ENCODE data around the gene EFCAB3.

The EFCAB3 gene

DNA sequence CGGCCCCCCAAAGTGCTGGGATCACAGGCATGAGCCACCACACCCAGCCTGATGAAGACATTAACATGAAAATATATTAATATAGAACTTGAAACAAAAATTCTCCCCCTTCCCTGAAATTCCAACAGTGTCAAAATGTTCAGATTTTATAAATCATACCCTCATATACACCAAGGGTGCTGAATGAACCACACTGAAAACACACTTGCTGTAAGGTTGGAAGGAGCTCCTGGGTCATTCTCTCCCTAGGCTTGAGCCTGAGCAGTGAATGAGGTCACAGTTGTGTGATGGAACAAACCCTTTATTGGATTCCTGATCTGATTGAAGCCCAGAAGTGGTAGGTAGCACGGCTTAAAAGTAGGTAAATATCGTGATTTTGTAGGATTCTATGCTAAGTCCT is at the start of gene EFCAB3:
TSS of gene EFCAB3 (plus strand) at position 301 of the 400 bp plus-strand sequence. CDS start 2,427 bp downstream, outside the sequence.
- TF ChIP-seq, protein P1, sequence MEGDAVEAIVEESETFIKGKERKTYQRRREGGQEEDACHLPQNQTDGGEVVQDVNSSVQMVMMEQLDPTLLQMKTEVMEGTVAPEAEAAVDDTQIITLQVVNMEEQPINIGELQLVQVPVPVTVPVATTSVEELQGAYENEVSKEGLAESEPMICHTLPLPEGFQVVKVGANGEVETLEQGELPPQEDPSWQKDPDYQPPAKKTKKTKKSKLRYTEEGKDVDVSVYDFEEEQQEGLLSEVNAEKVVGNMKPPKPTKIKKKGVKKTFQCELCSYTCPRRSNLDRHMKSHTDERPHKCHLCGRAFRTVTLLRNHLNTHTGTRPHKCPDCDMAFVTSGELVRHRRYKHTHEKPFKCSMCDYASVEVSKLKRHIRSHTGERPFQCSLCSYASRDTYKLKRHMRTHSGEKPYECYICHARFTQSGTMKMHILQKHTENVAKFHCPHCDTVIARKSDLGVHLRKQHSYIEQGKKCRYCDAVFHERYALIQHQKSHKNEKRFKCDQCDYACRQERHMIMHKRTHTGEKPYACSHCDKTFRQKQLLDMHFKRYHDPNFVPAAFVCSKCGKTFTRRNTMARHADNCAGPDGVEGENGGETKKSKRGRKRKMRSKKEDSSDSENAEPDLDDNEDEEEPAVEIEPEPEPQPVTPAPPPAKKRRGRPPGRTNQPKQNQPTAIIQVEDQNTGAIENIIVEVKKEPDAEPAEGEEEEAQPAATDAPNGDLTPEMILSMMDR (IDR thresholded peaks at IDR 0.05), result no peak
- no peak for TF ChIP-seq ZFX (IDR thresholded peaks at IDR 0.05; ENCODE audit: borderline replicate concordance)
- no peak within 1 kb of the TSS for H3K27ac ChIP-seq

DNA sequence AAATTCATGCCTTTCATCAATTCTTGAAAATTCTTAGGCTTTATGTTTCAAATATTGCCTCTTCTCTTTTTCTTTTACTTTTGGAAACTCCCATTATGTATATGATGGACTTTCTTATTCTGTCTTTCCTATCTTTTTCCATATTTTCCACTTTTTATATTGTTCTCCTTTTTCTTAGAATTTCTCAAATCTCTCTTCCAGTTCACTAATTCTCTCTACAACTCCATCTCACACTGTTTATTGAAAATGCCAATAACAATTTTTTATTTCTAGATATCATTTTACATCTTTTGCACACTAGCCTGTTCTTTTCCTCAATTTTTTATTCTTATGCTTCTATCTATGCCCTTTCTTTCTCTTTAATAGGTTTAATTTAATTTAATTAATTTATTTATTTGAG is 43.8 kb upstream of the EFCAB3 start:
- no peak for TF ChIP-seq ZFX (IDR thresholded peaks at IDR 0.05; ENCODE audit: borderline replicate concordance)
- TF ChIP-seq, protein P1 (IDR thresholded peaks at IDR 0.05), result no peak
- no peak overlapping the region for H3K27ac ChIP-seq

DNA sequence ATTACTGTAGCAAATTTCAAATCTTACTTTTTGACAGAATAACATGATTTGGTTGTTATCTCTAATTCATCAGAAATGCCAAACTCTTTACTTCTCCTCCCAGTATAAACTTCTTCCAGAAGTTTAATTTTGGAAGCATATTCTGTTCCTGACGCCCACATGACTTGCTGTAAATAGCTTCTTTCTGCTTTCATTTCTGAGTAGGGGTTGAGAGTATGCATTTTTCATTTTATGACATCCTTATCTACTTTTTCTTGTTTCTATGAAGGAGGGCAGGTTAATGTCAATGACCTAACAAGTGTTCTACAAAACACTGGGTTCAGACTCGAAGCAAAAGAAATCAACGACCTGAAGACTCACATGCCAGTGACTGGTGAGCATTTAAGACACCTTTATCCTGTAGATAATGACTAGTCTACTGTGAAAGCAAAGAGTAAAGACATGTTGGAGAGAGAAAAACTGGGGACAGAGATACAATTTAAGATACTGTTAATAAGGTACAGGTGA is 36.5 kb upstream of the EFCAB3 start:
- H3K27ac ChIP-seq, result no peak overlapping the region
- no peak for TF ChIP-seq ZFX (IDR thresholded peaks at IDR 0.05; ENCODE audit: borderline replicate concordance)
- TF ChIP-seq, protein P1 (IDR thresholded peaks at IDR 0.05), result no peak

- H3K27ac ChIP-seq, result no peak overlapping the region
- no peak for TF ChIP-seq ZFX (IDR thresholded peaks at IDR 0.05; ENCODE audit: borderline replicate concordance)
- TF ChIP-seq, protein P1 (IDR thresholded peaks at IDR 0.05), result no peak
Observed at GRCh38 chr17:62351176-62351575, 29.2 kb upstream of the EFCAB3 start.

DNA sequence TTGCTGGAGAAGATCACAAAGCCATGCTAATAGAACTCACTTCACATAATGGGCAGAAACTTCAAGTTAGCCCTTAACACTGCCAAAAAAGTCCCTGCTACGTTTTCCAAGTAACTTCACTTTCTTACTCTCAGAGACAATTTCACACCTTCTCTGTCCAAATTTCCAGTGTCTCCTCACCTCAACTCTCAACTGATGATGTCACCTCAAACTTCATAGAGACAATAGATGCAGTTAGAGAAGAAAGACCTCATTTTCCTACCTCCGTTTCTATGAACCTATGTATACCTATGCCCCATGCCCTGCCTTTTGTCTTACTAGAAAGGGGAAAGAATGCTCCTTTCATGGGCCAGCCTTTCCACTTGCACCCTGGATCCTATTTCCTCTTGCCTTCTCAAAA is 14.2 kb upstream of the EFCAB3 start:
- TF ChIP-seq, protein P1 (IDR thresholded peaks at IDR 0.05), result no peak
- no peak for TF ChIP-seq ZFX (IDR thresholded peaks at IDR 0.05; ENCODE audit: borderline replicate concordance)
- H3K27ac ChIP-seq, result no peak overlapping the region

GRCh38 chr17:62381561-62381960 is 1.2 kb downstream of the EFCAB3 start:
- no peak overlapping the region for H3K27ac ChIP-seq
- no peak for TF ChIP-seq ZFX (IDR thresholded peaks at IDR 0.05; ENCODE audit: borderline replicate concordance)
- TF ChIP-seq, protein P1 (IDR thresholded peaks at IDR 0.05), result no peak

DNA sequence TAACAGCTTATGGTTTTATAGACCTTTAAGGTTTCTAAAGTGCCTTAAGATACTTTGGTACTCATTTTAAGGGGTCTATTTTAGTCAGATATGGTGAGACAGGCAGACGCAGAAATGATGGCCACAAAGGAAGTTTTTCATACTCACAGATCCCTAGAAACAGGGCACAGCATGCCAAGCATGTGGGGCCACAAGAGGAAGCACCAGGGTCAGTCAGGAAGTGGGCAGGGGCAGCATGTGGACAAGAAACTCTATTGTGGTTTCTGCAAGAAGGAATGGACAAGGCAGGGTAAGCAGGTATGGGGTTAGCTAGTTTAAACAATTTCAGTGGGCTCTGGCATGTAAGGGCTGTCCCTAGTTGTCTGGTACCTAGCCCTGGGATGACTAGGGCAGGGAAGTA is 8.5 kb downstream of the EFCAB3 start:
- H3K27ac ChIP-seq, result no peak overlapping the region
- TF ChIP-seq, protein P1 (IDR thresholded peaks at IDR 0.05), result no peak
- no peak for TF ChIP-seq ZFX (IDR thresholded peaks at IDR 0.05; ENCODE audit: borderline replicate concordance)
